HCT116 (cell line): ENCODE measurements around the gene DHRS7B. TPM values are rescaled to one million over a fixed set of nuclear protein-coding genes. Genes with fewer than 3 reads are reported as not detected.

Source experiments
- ATAC-seq: fragments of 200-7000 bp; cut with Tn5 transposase; 2 replicates; pipeline ENCODE4 v1.9.1; 2020; ENCODE audit warnings: mild to moderate bottlenecking, moderate library complexity
- BruUV-seq: library from RNA; stranded (reverse); fragments of 400-500 nt; replicated peaks from 2 replicates; lab custom pipeline; 2021; lab: Mats Ljungman, UMichigan
- CTCF ChIA-PET: fragments of 300-600 bp; sonication (Branson Sonifier 250); formaldehyde crosslinking; loops from one replicate; lab custom pipeline; 2021; ENCODE audit warnings: antibody characterized with exemption; lab: Charles Lee
- POLR2A ChIA-PET: fragments of 300-600, 350-600 bp; sonication (Branson Sonifier 250); formaldehyde crosslinking; loops from one replicate; lab custom pipeline; 2021; ENCODE audit warnings: antibody characterized with exemption; lab: Charles Lee
- RAD21 ChIA-PET, 2 experiments: fragments of 300-600 bp; sonication (Branson Sonifier 250); formaldehyde crosslinking; loops; one replicate each; lab custom pipeline; 2023; ENCODE audit warnings: low total read pairs in 2 of 2; ENCODE audit not compliant: uncharacterized antibody in 2 of 2, unreplicated experiment in 2 of 2, low non-redundant PET in 1 of 2; lab: Charles Lee
- DNase-seq: peaks from one replicate; pipeline ENCODE4 v3.0.0-alpha.2; 2010; ENCODE audit warnings: low read depth, low spot score
- H2AFZ ChIP-seq: fragments of 200-600 bp; shearing (Covaris generic), sonication (generic); 2 replicates; pipeline ENCODE4 v1.6.1; 2017; ENCODE audit warnings: low read depth, mixed run types, mixed read lengths, antibody characterized with exemption, low read length; ENCODE audit not compliant: poor library complexity, severe bottlenecking
- H3K27ac ChIP-seq: 2 replicates; pipeline ENCODE4 v1.5.1; 2012; ENCODE audit warnings: low read depth, low read length
- H3K27me3 ChIP-seq: fragments of 200-600 bp; sonication (generic); 2 replicates; pipeline ENCODE4 v1.6.1; 2016; ENCODE audit warnings: mixed run types, low read length, mixed read lengths; ENCODE audit not compliant: insufficient read depth
- H3K36me3 ChIP-seq, 2 experiments: fragments of 200-500 bp in 1 of 2; fragments of 200-600 bp in 1 of 2; sonication (Bioruptor generic) in 1 of 2; sonication (generic) in 1 of 2; 2 replicates each; pipeline versions ENCODE4 v1.5.1 to v1.6.1; 2014 to 2016; ENCODE audit warnings: low read length in 2 of 2, inconsistent platforms in 1 of 2, mixed read lengths in 1 of 2, mixed run types in 1 of 2; ENCODE audit not compliant: insufficient read depth in 2 of 2, control insufficient read depth in 1 of 2
- H3K4me1 ChIP-seq, 2 experiments: fragments of 200-600 bp in 1 of 2; sonication (generic) in 1 of 2; 2 replicates each; pipeline versions ENCODE4 v1.5.1 to v1.6.1; 2012 to 2017; ENCODE audit warnings: low read length in 2 of 2, inconsistent platforms in 1 of 2, mild to moderate bottlenecking in 1 of 2, mixed read lengths in 1 of 2, mixed run types in 1 of 2, moderate library complexity in 1 of 2; ENCODE audit not compliant: insufficient read depth in 2 of 2, control insufficient read depth in 1 of 2
- H3K4me2 ChIP-seq: fragments of 200-600 bp; sonication (generic); 2 replicates; pipeline ENCODE4 v1.6.1; 2017; ENCODE audit warnings: mixed run types, low read length, mixed read lengths
- H3K4me3 ChIP-seq, 2 experiments: fragments of 200-600 bp in 1 of 2; sonication (generic) in 1 of 2; replicated peaks in 1 of 2; 2 replicates each; pipeline ENCODE4 v1.5.1; 2011 to 2016; ENCODE audit warnings: low read length in 2 of 2, control low read depth in 1 of 2, low read depth in 1 of 2, mild to moderate bottlenecking in 1 of 2, mixed read lengths in 1 of 2, mixed run types in 1 of 2
- H3K79me2 ChIP-seq: fragments of 200-600 bp; sonication (generic); 2 replicates; pipeline ENCODE4 v1.6.1; 2017; ENCODE audit warnings: mild to moderate bottlenecking, mixed run types, low read length, moderate library complexity, mixed read lengths; ENCODE audit not compliant: insufficient read depth
- H3K9ac ChIP-seq: fragments of 200-600 bp; sonication (generic); 2 replicates; pipeline ENCODE4 v1.6.1; 2016; ENCODE audit warnings: low read length, mixed read lengths
- H3K9me2 ChIP-seq: fragments of 200-600 bp; sonication (generic), shearing (Covaris generic); 2 replicates; pipeline ENCODE4 v1.6.1; 2017; ENCODE audit warnings: mixed run types, mild to moderate bottlenecking, moderate library complexity; ENCODE audit not compliant: insufficient read depth
- H3K9me3 ChIP-seq, 2 experiments: fragments of 200-500 bp in 1 of 2; fragments of 200-600 bp in 1 of 2; sonication (Bioruptor generic) in 1 of 2; sonication (generic) in 1 of 2; 2 replicates each; pipeline ENCODE4 v1.6.1; 2014 to 2017; ENCODE audit warnings: low read length in 2 of 2, mixed read lengths in 2 of 2, inconsistent platforms in 1 of 2, low read depth in 1 of 2, mild to moderate bottlenecking in 1 of 2, mixed run types in 1 of 2, moderate library complexity in 1 of 2; ENCODE audit not compliant: control insufficient read depth in 1 of 2, insufficient read depth in 1 of 2
- H4K20me1 ChIP-seq: fragments of 200-600 bp; sonication (generic), shearing (Covaris generic); 2 replicates; pipeline ENCODE4 v1.6.1; 2017; ENCODE audit warnings: mixed run types, mild to moderate bottlenecking, moderate library complexity; ENCODE audit not compliant: insufficient read depth
- CBX3 ChIP-seq: IDR thresholded peaks from 2 replicates; pipeline ENCODE4 v1.6.1; 2012; ENCODE audit warnings: low read depth
- EZH2 ChIP-seq: fragments of 200-600 bp; sonication (generic); IDR thresholded peaks from 2 replicates; pipeline ENCODE4 v1.6.1; 2017; ENCODE audit warnings: antibody characterized with exemption, mixed run types
- EZH2phosphoT487 ChIP-seq: fragments of 200-600 bp; IDR thresholded peaks from 2 replicates; pipeline ENCODE4 v1.6.1; 2018; ENCODE audit warnings: antibody characterized with exemption, borderline replicate concordance
- POLR2AphosphoS5 ChIP-seq: IDR thresholded peaks from 2 replicates; pipeline ENCODE4 v1.6.1; 2011; ENCODE audit warnings: mild to moderate bottlenecking, low read depth, low read length, moderate library complexity
- RAD21 ChIP-seq: IDR thresholded peaks from 2 replicates; pipeline ENCODE4 v1.6.1; 2012; ENCODE audit warnings: low read depth, mild to moderate bottlenecking
- YY1 ChIP-seq: IDR thresholded peaks from 2 replicates; pipeline ENCODE4 v1.6.1; 2011; ENCODE audit warnings: low read length, low read depth, moderate library complexity, mild to moderate bottlenecking; ENCODE audit not compliant: insufficient replicate concordance; ENCODE audit errors: extremely low read depth
- intact Hi-C: fragments of 100-400 bp; cut with micrococcal nuclease; formaldehyde crosslinking; loops from 2 replicates; pipeline ENCODE4 v1.10.0; 2022
- total RNA-seq: library from RNA; stranded (reverse); gene quantifications from one replicate; pipeline ENCODE4 v1.2.1, GENCODE V29; 2021; ENCODE audit not compliant: unreplicated experiment
- TF ChIP-seq, protein P1 (sequence below): IDR thresholded peaks from 2 replicates; pipeline ENCODE4 v1.6.1; 2012; ENCODE audit warnings: low read depth
- TF ChIP-seq, protein P2 (sequence below): IDR thresholded peaks from 2 replicates; pipeline ENCODE4 v1.6.1; 2012
- TF ChIP-seq, protein P3 (sequence below): IDR thresholded peaks from 2 replicates; pipeline ENCODE4 v1.6.1; 2011; ENCODE audit warnings: mild to moderate bottlenecking, low read length, moderate library complexity; ENCODE audit not compliant: insufficient replicate concordance; ENCODE audit errors: extremely low read depth

Gene DHRS7B
- total RNA-seq, 1 experiment from 2014 or later: 19.6 TPM

DNA sequence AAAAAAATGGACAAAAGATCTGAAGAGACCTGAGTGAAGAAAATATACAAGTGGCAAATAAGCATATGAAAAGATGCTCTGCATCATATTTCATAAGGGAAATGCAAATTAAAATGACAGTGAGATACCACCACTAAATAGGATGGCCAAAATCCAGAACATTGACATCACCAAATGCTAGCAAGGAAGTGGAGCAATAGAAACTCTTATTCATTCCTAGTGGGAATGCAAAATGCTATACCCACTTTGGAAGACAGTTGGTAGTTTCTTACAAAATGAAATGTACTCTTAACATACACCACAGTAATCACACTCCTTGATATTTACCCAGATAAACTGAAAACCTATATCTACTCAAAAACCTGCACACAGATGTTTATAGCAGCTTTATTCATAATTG is 33.6 kb downstream of the DHRS7B start:
- DNase-seq (no peak), ATAC-seq (no peak)
- no peak for TF ChIP-seq EZH2
- TF ChIP-seq, protein P1, sequence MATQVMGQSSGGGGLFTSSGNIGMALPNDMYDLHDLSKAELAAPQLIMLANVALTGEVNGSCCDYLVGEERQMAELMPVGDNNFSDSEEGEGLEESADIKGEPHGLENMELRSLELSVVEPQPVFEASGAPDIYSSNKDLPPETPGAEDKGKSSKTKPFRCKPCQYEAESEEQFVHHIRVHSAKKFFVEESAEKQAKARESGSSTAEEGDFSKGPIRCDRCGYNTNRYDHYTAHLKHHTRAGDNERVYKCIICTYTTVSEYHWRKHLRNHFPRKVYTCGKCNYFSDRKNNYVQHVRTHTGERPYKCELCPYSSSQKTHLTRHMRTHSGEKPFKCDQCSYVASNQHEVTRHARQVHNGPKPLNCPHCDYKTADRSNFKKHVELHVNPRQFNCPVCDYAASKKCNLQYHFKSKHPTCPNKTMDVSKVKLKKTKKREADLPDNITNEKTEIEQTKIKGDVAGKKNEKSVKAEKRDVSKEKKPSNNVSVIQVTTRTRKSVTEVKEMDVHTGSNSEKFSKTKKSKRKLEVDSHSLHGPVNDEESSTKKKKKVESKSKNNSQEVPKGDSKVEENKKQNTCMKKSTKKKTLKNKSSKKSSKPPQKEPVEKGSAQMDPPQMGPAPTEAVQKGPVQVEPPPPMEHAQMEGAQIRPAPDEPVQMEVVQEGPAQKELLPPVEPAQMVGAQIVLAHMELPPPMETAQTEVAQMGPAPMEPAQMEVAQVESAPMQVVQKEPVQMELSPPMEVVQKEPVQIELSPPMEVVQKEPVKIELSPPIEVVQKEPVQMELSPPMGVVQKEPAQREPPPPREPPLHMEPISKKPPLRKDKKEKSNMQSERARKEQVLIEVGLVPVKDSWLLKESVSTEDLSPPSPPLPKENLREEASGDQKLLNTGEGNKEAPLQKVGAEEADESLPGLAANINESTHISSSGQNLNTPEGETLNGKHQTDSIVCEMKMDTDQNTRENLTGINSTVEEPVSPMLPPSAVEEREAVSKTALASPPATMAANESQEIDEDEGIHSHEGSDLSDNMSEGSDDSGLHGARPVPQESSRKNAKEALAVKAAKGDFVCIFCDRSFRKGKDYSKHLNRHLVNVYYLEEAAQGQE: no peak
- TF ChIP-seq CBX3: no peak
- TF ChIP-seq EZH2phosphoT487: no peak
- TF ChIP-seq YY1: no peak
- TF ChIP-seq, protein P2, sequence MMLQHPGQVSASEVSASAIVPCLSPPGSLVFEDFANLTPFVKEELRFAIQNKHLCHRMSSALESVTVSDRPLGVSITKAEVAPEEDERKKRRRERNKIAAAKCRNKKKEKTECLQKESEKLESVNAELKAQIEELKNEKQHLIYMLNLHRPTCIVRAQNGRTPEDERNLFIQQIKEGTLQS: no peak
- no peak for TF ChIP-seq POLR2AphosphoS5
- TF ChIP-seq, protein P3, sequence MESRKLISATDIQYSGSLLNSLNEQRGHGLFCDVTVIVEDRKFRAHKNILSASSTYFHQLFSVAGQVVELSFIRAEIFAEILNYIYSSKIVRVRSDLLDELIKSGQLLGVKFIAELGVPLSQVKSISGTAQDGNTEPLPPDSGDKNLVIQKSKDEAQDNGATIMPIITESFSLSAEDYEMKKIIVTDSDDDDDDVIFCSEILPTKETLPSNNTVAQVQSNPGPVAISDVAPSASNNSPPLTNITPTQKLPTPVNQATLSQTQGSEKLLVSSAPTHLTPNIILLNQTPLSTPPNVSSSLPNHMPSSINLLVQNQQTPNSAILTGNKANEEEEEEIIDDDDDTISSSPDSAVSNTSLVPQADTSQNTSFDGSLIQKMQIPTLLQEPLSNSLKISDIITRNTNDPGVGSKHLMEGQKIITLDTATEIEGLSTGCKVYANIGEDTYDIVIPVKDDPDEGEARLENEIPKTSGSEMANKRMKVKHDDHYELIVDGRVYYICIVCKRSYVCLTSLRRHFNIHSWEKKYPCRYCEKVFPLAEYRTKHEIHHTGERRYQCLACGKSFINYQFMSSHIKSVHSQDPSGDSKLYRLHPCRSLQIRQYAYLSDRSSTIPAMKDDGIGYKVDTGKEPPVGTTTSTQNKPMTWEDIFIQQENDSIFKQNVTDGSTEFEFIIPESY: no peak
- no peak for TF ChIP-seq RAD21
- ChIA-PET POLR2A (no interaction called here), RAD21 (no interaction called here), CTCF (no interaction called here)
- Histone ChIP-seq H3K79me2 (no peaks in the 10 kb centered on the region), H2AFZ (no peak overlapping the region), H3K9me3 (no peaks in the 10 kb centered on the region), H3K9ac (no peak overlapping the region), H3K9me2 (peaks cover 4% of the 10 kb centered on the region; the same call in 1 of the 2 replicates), H3K36me3 (no peaks in the 10 kb centered on the region), H3K27me3 (no peaks in the 10 kb centered on the region), H3K4me1 (no peaks in the 10 kb centered on the region), H4K20me1 (0 out of 2 replicates have a peak, but pooled peaks cover 3% of the 10 kb centered on the region), H3K27ac (no peak overlapping the region), H3K4me3 (no peak overlapping the region), H3K4me2 (no peak overlapping the region)
- BruUV-seq: no TSS peak
- intact Hi-C loops: no loop called here
